A549 treated with DMSO at 1 μM for 4 hours (cell line): ENCODE results near the gene RER1. TPM values are rescaled to one million over a fixed set of nuclear protein-coding genes. Genes with fewer than 3 reads are reported as not detected.

Source experiments
- total RNA-seq: library from RNA; stranded (reverse); fragments of 200-300 nt; extraction: Qiagen RNA extraction; gene quantifications from 5 replicates; pipeline ENCODE4 v1.2.3, GENCODE V29; 2022; ENCODE audit warnings: low read depth

Gene RER1
- total RNA-seq: 86.2 to 129 TPM (median 125 TPM) in 5 replicates

GRCh38 chr1:2391041-2391930 lies at the start of gene RER1, which contains the start of gene MORN1:
TSS of gene RER1 (plus strand) at chr1:2391841. CDS start at chr1:2395791, 3,950 bp downstream.
TSS of gene MORN1 (minus strand) at chr1:2391554. CDS start at chr1:2391533, 21 bp downstream.

GRCh38 chr1:2412395-2412772 lies 20.7 kb downstream of the RER1 start, which contains the start of gene PEX10:
TSS of gene PEX10 (minus strand) at chr1:2412564. CDS start at chr1:2412502, 62 bp downstream.

Other genes starting within 250 kb of the RER1 start
- gene FAAP20, start 197.1 kb upstream of the RER1 start, total RNA-seq: 36.8 to 60.5 TPM (median 50.0 TPM) in 5 replicates
- gene SKI, start 163.5 kb upstream of the RER1 start, total RNA-seq: 19.8 to 26.8 TPM (median 24.1 TPM) in 5 replicates
- 5.8 to 7.9 TPM (median 6.4 TPM) in 5 replicates for gene MORN1, start 287 bp upstream of the RER1 start, total RNA-seq
- gene PEX10, start 20.7 kb downstream of the RER1 start, total RNA-seq: 19.2 to 23.7 TPM (median 23.0 TPM) in 5 replicates
- gene PLCH2, start 84.4 kb downstream of the RER1 start, total RNA-seq: 0.12 to 0.36 TPM (median 0.32 TPM) in 5 replicates
- gene PANK4, start 134.8 kb downstream of the RER1 start, total RNA-seq: 8.4 to 12.8 TPM (median 9.9 TPM) in 5 replicates
- not detected in 5 replicates for gene HES5, start 138.4 kb downstream of the RER1 start, total RNA-seq
- 0.07 to 0.21 TPM (median 0.21 TPM) in 5 replicates for gene TNFRSF14, start 164.5 kb downstream of the RER1 start, total RNA-seq
- 17.9 to 22.7 TPM (median 19.4 TPM) in 5 replicates for gene PRXL2B, start 194.9 kb downstream of the RER1 start, total RNA-seq
- gene MMEL1, start 241.2 kb downstream of the RER1 start, total RNA-seq: 0.24 to 0.37 TPM in 2 of 5 replicates, not detected in the others